ENCODE results near the gene HSD17B8.

Gene HSD17B8

DNA sequence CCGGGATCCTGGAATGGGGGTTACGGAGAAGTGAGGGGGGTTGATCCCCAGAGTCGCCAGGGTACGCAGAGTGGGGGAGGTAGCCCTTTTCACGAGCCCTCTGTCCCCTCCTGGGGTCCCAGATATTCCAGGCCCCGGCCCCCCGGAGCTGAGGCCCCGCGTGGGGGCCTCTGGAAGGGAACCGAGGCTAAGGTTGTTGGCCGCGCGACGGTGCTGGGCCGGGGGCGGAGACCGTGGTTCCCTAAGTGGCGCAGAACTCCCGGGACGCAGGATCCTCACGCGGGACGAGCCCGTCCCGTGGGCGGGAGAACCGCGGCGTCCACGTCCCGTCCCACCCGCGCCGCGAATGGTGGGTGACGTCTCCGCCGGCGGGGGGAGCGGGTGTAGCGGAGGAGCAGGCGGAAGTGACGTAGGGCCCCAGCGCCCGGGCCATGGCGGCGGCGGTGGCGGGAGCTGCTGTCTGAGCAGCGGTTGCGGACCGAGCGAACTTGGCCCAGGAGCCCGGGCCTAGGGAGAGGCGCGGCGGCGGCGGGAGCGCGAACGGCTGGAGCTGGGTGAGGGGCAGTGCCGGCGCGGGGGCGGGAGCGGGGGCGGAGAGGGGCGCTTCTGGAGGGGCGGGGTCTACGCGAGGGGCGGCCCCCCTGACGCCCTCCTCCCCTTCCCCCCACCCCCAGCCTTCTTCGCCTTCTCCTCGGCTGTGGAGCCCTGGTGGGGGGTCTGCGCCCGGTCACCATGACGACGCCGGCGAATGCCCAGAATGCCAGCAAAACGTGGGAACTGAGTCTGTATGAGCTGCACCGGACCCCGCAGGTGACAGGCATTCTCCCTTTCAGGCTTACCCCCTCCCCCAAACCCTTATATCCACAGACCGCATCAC is 3.9 kb downstream of the HSD17B8 start, which contains the start of gene RING1:
Gene RING1, plus strand, starts transcription at position 410 of the 877 bp plus-strand sequence. Its CDS starts 323 bp downstream, at position 733.
- H3K27ac ChIP-seq, result peak within 1 kb of the TSS; percentile 95

DNA sequence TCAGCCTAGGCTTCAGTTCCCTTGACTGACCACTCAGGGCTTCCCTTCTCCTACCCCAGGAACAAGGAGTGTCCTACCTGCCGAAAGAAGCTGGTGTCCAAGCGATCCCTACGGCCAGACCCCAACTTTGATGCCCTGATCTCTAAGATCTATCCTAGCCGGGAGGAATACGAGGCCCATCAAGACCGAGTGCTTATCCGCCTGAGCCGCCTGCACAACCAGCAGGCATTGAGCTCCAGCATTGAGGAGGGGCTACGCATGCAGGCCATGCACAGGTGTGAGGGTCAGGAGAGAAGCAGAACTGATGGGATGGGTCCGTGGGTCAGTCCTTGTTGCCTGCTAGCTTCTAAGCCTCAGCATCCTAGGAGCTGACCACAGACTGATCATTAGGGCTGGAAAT is 5.4 kb downstream of the HSD17B8 start:
- peak overlapping the region; percentile 95; the same call in 1 of the 2 replicates for H3K27ac ChIP-seq
- no peak for TF ChIP-seq ZFX (IDR thresholded peaks at IDR 0.05; ENCODE audit: borderline replicate concordance)
- TF ChIP-seq, protein P1, sequence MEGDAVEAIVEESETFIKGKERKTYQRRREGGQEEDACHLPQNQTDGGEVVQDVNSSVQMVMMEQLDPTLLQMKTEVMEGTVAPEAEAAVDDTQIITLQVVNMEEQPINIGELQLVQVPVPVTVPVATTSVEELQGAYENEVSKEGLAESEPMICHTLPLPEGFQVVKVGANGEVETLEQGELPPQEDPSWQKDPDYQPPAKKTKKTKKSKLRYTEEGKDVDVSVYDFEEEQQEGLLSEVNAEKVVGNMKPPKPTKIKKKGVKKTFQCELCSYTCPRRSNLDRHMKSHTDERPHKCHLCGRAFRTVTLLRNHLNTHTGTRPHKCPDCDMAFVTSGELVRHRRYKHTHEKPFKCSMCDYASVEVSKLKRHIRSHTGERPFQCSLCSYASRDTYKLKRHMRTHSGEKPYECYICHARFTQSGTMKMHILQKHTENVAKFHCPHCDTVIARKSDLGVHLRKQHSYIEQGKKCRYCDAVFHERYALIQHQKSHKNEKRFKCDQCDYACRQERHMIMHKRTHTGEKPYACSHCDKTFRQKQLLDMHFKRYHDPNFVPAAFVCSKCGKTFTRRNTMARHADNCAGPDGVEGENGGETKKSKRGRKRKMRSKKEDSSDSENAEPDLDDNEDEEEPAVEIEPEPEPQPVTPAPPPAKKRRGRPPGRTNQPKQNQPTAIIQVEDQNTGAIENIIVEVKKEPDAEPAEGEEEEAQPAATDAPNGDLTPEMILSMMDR (IDR thresholded peaks at IDR 0.05), result no peak

More for the DNA sequence above, 3.9 kb downstream of the HSD17B8 start, which contains the start of gene RING1:
- TF ChIP-seq, protein P1 (IDR thresholded peaks at IDR 0.05), result no peak
- TF ChIP-seq ZFX (IDR thresholded peaks at IDR 0.05; ENCODE audit: borderline replicate concordance), result no peak

DNA sequence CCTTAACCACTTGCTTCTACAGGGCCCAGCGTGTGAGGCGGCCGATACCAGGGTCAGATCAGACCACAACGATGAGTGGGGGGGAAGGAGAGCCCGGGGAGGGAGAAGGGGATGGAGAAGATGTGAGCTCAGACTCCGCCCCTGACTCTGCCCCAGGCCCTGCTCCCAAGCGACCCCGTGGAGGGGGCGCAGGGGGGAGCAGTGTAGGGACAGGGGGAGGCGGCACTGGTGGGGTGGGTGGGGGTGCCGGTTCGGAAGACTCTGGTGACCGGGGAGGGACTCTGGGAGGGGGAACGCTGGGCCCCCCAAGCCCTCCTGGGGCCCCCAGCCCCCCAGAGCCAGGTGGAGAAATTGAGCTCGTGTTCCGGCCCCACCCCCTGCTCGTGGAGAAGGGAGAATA is 6.7 kb downstream of the HSD17B8 start:
- no peak overlapping the region for H3K27ac ChIP-seq
- TF ChIP-seq, protein P1 (IDR thresholded peaks at IDR 0.05), result no peak
- TF ChIP-seq ZFX (IDR thresholded peaks at IDR 0.05; ENCODE audit: borderline replicate concordance), result no peak

DNA sequence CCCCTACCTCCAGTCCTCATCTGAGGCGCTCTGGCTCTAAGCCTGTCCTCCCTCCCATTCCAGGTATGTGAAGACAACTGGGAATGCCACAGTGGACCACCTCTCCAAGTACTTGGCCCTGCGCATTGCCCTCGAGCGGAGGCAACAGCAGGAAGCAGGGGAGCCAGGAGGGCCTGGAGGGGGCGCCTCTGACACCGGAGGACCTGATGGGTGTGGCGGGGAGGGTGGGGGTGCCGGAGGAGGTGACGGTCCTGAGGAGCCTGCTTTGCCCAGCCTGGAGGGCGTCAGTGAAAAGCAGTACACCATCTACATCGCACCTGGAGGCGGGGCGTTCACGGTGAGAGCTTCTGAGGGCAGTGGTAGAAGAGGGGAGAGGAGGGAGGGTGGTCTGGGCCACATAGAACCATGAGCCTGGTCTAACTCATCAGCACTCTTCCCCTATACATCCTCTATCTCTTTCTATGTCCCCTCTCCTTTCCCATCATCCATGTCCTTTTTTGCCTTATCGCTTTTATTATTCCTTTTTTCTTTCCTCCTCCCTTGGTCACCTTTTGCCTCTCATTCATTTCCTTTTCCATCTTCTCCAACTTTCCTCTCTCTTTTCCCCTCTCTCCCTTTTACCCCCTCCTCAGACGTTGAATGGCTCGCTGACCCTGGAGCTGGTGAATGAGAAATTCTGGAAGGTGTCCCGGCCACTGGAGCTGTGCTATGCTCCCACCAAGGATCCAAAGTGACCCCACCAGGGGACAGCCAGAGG is 7.4 kb downstream of the HSD17B8 start:
- TF ChIP-seq, protein P1 (IDR thresholded peaks at IDR 0.05), result no peak
- TF ChIP-seq ZFX (IDR thresholded peaks at IDR 0.05; ENCODE audit: borderline replicate concordance), result no peak
- no peak overlapping the region for H3K27ac ChIP-seq

DNA sequence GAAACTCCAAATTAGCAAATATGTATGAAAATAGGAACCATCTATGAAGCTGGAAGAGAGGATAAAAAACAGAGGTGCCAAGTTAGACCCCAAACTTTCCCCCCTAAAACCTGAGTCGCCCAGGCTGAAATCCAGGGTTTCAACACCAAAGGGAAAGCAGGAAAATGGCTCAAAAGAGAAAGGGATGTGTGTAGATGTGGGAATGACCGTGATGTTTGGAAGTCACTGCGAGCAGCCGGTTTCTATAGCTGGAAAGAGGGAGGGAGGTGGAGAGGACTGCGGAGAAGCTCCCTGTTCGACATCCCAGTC is 8.4 kb downstream of the HSD17B8 start:
- no peak for TF ChIP-seq ZFX (IDR thresholded peaks at IDR 0.05; ENCODE audit: borderline replicate concordance)
- TF ChIP-seq, protein P1 (IDR thresholded peaks at IDR 0.05), result no peak
- 0 out of 2 replicates have a peak overlapping the region, but pooled peaks have one; percentile 20 for H3K27ac ChIP-seq

DNA sequence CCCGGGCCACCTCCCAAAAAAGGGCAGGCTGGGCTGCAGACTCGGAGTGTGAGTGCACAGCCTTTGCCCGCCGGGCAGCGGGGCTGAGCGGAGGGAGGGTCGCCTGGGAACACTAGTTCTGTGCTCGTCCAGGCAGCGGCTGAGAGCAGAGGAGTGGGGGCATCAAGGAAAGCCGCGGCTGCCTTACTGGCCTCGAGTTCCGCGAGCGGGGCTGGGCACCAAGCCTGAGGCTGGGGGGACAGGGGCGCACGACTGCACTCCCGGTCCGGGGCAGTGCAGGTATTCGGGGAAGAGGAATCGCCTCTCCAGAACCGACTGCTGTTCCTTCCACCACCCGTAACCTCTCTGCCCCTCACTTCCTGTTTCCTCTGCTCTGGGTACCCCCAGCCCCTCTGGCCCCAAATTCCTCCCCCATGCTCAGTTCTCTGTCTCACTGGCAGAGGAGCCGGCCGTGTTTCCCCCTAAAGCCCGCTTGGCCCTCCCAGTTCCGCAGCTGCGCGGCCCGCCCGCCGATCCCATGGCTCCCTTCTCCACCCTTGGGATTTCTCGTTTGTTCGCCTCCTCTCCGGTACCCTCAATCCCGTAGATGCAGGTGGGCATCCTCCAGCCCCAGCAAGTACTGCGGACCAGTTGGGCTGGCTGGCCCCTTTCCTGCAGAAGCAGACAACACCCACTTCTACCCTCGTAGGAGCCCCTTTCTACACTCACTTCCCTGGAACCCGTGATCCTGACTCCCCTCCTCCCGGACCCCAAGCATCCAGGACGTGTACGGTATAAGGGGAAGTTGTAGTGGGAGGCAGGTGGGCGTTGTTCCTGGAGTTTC is 8.9 kb downstream of the HSD17B8 start:
- 0 out of 2 replicates have a peak overlapping the region, but pooled peaks have one; percentile 20 for H3K27ac ChIP-seq

More for the DNA sequence above, 8.9 kb downstream of the HSD17B8 start:
- no peak for TF ChIP-seq ZFX (IDR thresholded peaks at IDR 0.05; ENCODE audit: borderline replicate concordance)
- TF ChIP-seq, protein P1 (IDR thresholded peaks at IDR 0.05), result no peak

Data from 22Rv1 (cell line).